Activated B cell treated with CpG ODN at 0.5 μM for 24 hours (primary cell): ENCODE measurements around the gene ETFB. TPM values are rescaled to one million over a fixed set of nuclear protein-coding genes. Genes with fewer than 3 reads are reported as not detected.

Experiments used
- ATAC-seq: fragments of 200-7000 bp; cut with Tn5 transposase; one replicate; pipeline ENCODE4 v1.10.0; 2021; ENCODE audit warnings: low read depth, mild to moderate bottlenecking, moderate library complexity
- CTCF ChIA-PET: fragments of 350-600 bp; sonication (Branson Sonifier 250); formaldehyde crosslinking; loops from one replicate; lab custom pipeline; 2021; ENCODE audit warnings: antibody characterized with exemption; lab: Charles Lee
- POLR2A ChIA-PET: fragments of 350-600 bp; sonication (Branson Sonifier 250); formaldehyde crosslinking; loops from one replicate; lab custom pipeline; 2021; ENCODE audit warnings: antibody characterized with exemption; lab: Charles Lee
- DNase-seq: peaks from one replicate; pipeline ENCODE4 v3.0.0; 2022
- H3K27ac Mint-ChIP-seq: one replicate; pipeline ENCODE4 v1.8.0; 2020; ENCODE audit warnings: mixed read lengths
- H3K27me3 Mint-ChIP-seq: one replicate; pipeline ENCODE4 v1.8.0; 2021; ENCODE audit warnings: mixed read lengths
- H3K36me3 Mint-ChIP-seq: one replicate; pipeline ENCODE4 v1.8.0; 2021; ENCODE audit warnings: low read depth, mixed read lengths
- H3K4me1 Mint-ChIP-seq: one replicate; pipeline ENCODE4 v1.8.0; 2021; ENCODE audit warnings: mixed read lengths
- H3K4me3 Mint-ChIP-seq: one replicate; pipeline ENCODE4 v1.8.0; 2020; ENCODE audit warnings: mild to moderate bottlenecking, mixed read lengths
- H3K9me3 Mint-ChIP-seq: one replicate; pipeline ENCODE4 v1.8.0; 2020; ENCODE audit warnings: mixed read lengths
- intact Hi-C: fragments of 100-400 bp; cut with micrococcal nuclease; formaldehyde crosslinking; loops from one replicate; pipeline ENCODE4 v1.15.1; 2024
- total RNA-seq: library from RNA; stranded (reverse); gene quantifications from 2 replicates; pipeline ENCODE4 v1.2.3, GENCODE V29; 2022
- TF ChIP-seq, protein P1 (sequence below): fragments of 200-600 bp; IDR thresholded peaks from one replicate; pipeline ENCODE4 v1.8.0; 2022; ENCODE audit warnings: antibody characterized with exemption, mild to moderate bottlenecking

The ETFB gene
- total RNA-seq, 1 donor from 2014 or later, result 43.8 TPM

DNA sequence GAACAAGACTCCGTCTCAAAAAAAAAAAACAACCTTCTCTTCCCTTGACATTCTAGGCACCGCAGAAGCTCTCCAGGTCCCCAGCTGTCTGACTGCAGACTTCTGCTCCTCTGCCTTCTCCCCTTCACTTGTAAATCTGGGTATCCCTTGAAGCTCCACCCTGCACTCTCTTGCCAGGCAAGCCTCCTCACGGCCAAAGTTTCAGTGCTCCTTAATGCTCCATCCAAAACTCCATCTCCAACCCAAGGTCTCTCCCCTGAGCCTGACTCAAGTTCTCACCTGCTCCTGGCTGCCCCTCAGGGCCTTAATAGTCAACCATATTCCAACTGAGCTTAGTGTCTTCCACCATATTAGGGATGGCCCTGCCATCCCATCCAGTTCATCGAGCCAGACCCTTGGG is 4.0 kb upstream of the ETFB start:
- Mint-ChIP-seq H3K4me1 (peaks cover 23% of the 10 kb centered on the region), H3K4me3 (peak overlapping the region; percentile 1), H3K27ac (no peak overlapping the region), H3K36me3 (peaks cover 12% of the 10 kb centered on the region), H3K9me3 (no peaks in the 10 kb centered on the region), H3K27me3 (no peaks in the 10 kb centered on the region)
- TF ChIP-seq, protein P1, sequence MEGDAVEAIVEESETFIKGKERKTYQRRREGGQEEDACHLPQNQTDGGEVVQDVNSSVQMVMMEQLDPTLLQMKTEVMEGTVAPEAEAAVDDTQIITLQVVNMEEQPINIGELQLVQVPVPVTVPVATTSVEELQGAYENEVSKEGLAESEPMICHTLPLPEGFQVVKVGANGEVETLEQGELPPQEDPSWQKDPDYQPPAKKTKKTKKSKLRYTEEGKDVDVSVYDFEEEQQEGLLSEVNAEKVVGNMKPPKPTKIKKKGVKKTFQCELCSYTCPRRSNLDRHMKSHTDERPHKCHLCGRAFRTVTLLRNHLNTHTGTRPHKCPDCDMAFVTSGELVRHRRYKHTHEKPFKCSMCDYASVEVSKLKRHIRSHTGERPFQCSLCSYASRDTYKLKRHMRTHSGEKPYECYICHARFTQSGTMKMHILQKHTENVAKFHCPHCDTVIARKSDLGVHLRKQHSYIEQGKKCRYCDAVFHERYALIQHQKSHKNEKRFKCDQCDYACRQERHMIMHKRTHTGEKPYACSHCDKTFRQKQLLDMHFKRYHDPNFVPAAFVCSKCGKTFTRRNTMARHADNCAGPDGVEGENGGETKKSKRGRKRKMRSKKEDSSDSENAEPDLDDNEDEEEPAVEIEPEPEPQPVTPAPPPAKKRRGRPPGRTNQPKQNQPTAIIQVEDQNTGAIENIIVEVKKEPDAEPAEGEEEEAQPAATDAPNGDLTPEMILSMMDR, result no peak
- ChIA-PET CTCF (no interaction called here), POLR2A (interaction anchor here (0.7 kb wide), 1 partner anchor 47 kb away, joined by 3 read pairs; the partner anchor contains the start of gene SIGLEC10)
- no peak for ATAC-seq
- DNase-seq, result no peak
- intact Hi-C loops, result no loop called here

DNA sequence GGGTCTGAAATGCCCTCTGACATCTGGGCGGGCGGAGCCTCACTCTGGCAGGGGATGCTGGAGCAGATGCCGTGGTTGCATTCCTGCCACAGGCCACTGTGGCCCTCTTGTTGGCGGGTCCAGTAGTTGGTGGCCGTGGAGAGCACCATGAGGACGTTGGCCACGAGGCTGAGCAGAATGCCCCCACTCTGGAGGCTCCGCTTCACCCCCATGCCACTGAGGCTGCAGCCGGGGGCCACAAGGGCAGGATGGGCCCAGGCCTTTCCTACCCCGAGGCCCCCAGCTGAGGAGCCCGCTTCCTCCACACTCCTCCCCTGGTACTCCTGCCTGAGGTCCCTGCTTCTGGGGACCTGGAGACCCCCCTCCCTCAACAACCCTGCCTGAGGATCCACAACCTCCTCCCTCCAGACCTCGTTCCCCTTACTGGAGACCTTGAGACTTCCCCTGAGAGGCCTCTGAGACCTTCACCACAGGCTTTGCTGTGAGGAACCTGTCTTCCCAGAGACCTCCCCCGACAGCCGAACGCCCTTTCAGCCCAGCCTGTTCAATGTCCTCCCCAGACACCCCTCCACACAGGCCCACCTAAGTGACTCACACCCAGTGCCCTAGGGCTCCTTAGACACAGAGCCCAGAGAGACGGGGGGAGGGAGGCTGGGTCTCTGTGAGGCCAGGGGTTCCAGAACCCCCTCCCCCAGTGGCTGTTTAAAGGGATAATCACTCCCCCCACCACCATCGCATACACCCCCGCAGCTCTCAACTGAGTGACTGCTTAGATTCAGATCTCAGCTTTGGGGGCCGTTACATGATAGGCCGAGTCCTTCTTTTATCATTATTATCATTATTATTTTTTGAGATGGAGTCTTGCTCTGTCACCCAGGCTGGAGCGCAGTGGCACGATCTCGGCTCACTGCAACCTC is 2.4 kb upstream of the ETFB start, which contains the start of gene CLDND2:
Gene CLDND2 (minus strand): TSS at position 638 of the 917 bp plus-strand sequence. CDS start 426 bp downstream, at position 212.
- ChIA-PET CTCF (interaction anchor here (0.8 to 1.5 kb wide), 3 partner anchors 27 to 288 kb away, joined by 3 to 6 read pairs (median 4); partner anchors contain the start of gene SIGLEC10), POLR2A (interaction anchor here (0.6 to 3.7 kb wide), 12 partner anchors 22 to 292 kb away, joined by 3 to 35 read pairs (median 4); partner anchors contain the start of genes C19orf84 and SIGLEC10)
- no peak for ATAC-seq
- Mint-ChIP-seq H3K4me1 (peaks cover 34% of the 10 kb centered on the region), H3K4me3 (peak within 1 kb of the TSS; percentile 98), H3K27me3 (no peaks in the 10 kb centered on the region), H3K9me3 (no peaks in the 10 kb centered on the region), H3K36me3 (peaks cover 12% of the 10 kb centered on the region), H3K27ac (peak within 1 kb of the TSS; percentile 96)
- TF ChIP-seq, protein P1, result no peak
- intact Hi-C loops, result loop anchor here (10.0 kb wide), 1 partner anchor 564 kb away; no protein-coding TSS in a partner anchor
- DNase-seq, result no peak

DNA sequence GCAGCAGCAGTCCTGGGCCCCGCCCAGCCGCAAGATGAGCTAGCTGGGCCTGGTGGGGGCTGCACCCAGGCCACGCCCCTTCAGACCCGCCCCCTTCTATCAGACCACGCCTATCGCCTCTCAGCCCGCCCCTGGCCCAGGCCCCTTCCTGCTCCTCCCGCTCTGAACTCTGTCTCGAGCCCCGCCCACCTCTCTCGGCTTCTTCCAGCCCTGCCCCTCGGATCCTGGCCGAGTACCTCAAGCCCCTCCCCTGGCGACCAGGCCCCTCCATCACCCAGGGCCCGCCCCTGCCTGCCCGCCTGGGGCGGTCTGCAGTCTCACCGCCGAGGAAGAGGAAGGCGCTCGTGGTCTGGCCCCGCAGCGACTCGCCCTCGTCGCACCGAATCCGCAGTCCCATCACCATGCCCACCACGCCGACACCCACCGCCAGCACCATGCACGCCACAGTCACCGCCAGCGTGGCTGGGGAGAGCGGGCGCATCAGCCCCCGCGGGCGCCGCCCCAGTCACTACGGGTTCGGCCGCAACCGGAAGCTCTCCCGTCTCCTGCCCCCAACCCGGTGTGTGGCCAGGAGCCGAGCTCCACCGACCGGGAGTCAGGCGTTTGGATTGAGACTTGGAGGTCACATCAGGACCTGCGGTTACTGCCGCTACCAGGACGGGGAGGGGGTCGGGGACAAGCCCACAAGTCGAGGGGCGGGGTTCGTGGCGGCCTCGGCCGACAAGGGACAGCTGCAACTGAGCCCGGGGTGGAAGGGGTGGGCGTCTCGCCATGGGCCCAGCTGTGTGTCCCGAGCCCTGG is 1.6 kb upstream of the ETFB start:
- Mint-ChIP-seq H3K27ac (peak overlapping the region; percentile 96), H3K4me1 (peaks cover 36% of the 10 kb centered on the region), H3K9me3 (no peaks in the 10 kb centered on the region), H3K27me3 (no peaks in the 10 kb centered on the region), H3K36me3 (peaks cover 12% of the 10 kb centered on the region), H3K4me3 (peak overlapping the region; percentile 98)
- POLR2A ChIA-PET, result interaction anchor here (0.6 to 3.7 kb wide), 14 partner anchors 10 to 335 kb away, joined by 3 to 35 read pairs (median 3); partner anchors contain the start of genes C19orf84 and SIGLEC10
- TF ChIP-seq, protein P1, result no peak
- ATAC-seq, result peak; percentile 84
- CTCF ChIA-PET, result interaction anchor here (0.8 to 1.5 kb wide), 3 partner anchors 28 to 289 kb away, joined by 3 to 6 read pairs (median 4); partner anchors contain the start of gene SIGLEC10
- intact Hi-C loops, result loop anchor here (1.0 to 10.0 kb wide), 6 partner anchors 23 to 563 kb away; partner anchors contain the start of gene SIGLEC10
- peak; percentile 99 for DNase-seq

DNA sequence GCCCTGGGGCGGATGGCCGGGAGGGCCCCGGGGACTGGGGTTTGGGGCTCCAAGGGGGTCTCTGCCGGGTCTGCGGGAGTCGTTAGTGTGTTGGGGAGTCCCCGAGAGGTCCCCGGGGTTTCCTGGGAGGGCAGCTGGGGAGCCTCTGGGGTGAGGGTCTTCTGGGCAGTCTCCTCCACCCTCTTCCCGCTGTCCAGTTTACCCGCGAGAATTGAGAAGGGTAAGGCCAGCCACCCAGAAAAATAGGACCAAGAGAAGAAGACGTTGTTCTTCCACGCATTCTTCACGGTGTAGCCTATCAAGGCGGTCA is 1.0 kb upstream of the ETFB start:
- POLR2A ChIA-PET, result interaction anchor here (1.0 to 3.7 kb wide), 11 partner anchors 11 to 335 kb away, joined by 3 to 35 read pairs (median 3); partner anchors contain the start of gene SIGLEC10
- Mint-ChIP-seq H3K9me3 (no peaks in the 10 kb centered on the region), H3K4me3 (peak overlapping the region; percentile 98), H3K27ac (peak overlapping the region; percentile 96), H3K36me3 (peaks cover 12% of the 10 kb centered on the region), H3K4me1 (peaks cover 36% of the 10 kb centered on the region), H3K27me3 (no peaks in the 10 kb centered on the region)
- TF ChIP-seq, protein P1, result no peak
- intact Hi-C loops, result loop anchor here (1.0 to 10.0 kb wide), 6 partner anchors 23 to 562 kb away; partner anchors contain the start of gene SIGLEC10
- no peak for ATAC-seq
- DNase-seq, result peak; percentile 60
- CTCF ChIA-PET, result interaction anchor here (1.2 to 1.5 kb wide), 2 partner anchors 29 to 50 kb away, joined by 3 to 6 read pairs; partner anchors contain the start of gene SIGLEC10
